A172 (cell line): ENCODE data around the gene LIMA1. TPM values are rescaled to one million over a fixed set of nuclear protein-coding genes. Genes with fewer than 3 reads are reported as not detected.
"Not testable (repeated sequence)": the region's sequence is repeated elsewhere in the genome, so short reads cannot be mapped to it uniquely, and the experiment has no call there.

Experiments
- DNase-seq: peaks from one replicate; pipeline ENCODE4 v3.0.0-alpha.2; 2015; ENCODE audit warnings: low spot score
- total RNA-seq: library from RNA; depleted of rRNA; stranded (reverse); fragments of >200 nt; shearing (Covaris generic); gene quantifications from 2 replicates; pipeline ENCODE4 v1.2.3, GENCODE V29; 2014

Gene LIMA1
- total RNA-seq, 1 experiment from 2014 or later: 108 TPM

- DNase-seq: no peak
These were observed 34.9 kb downstream of the LIMA1 start for GRCh38 chr12:50248411-50248810.

GRCh38 chr12:50247665-50248064, 35.7 kb downstream of the LIMA1 start:
- not testable (repeated sequence) for DNase-seq

GRCh38 chr12:50246873-50247612, 36.3 kb downstream of the LIMA1 start:
- DNase-seq: peak; percentile 98

GRCh38 chr12:50246197-50246865, 37.0 kb downstream of the LIMA1 start:
- no peak for DNase-seq

GRCh38 chr12:50243507-50243906, 39.8 kb downstream of the LIMA1 start:
- no peak for DNase-seq

GRCh38 chr12:50242751-50243191, 40.5 kb downstream of the LIMA1 start:
- peak; percentile 58 for DNase-seq

- DNase-seq: no peak
These were observed 42.1 kb downstream of the LIMA1 start for GRCh38 chr12:50241178-50241577.

GRCh38 chr12:50240792-50241114, 42.6 kb downstream of the LIMA1 start:
- DNase-seq: no peak

- no peak for DNase-seq
These were observed 43.1 kb downstream of the LIMA1 start for GRCh38 chr12:50240096-50240791.

- DNase-seq: no peak
These were observed 43.9 kb downstream of the LIMA1 start for GRCh38 chr12:50239355-50239891.

- peak; percentile 39 for DNase-seq
These were observed 49.0 kb downstream of the LIMA1 start for GRCh38 chr12:50234347-50234746.

- no peak for DNase-seq
These were observed 50.5 kb downstream of the LIMA1 start for GRCh38 chr12:50232771-50233209.

- no peak for DNase-seq
These were observed 51.1 kb downstream of the LIMA1 start for GRCh38 chr12:50232206-50232605.

GRCh38 chr12:50231346-50231745, 52.0 kb downstream of the LIMA1 start:
- DNase-seq: no peak

GRCh38 chr12:50230217-50230616, 53.1 kb downstream of the LIMA1 start:
- no peak for DNase-seq

- peak; percentile 78 for DNase-seq
These were observed 59.2 kb downstream of the LIMA1 start for GRCh38 chr12:50224026-50224692.

GRCh38 chr12:50222275-50222783, 61.0 kb downstream of the LIMA1 start:
- DNase-seq: peak; percentile 89

GRCh38 chr12:50221228-50222008, 61.9 kb downstream of the LIMA1 start:
- peak; percentile 60 for DNase-seq

GRCh38 chr12:50220363-50220995, 62.8 kb downstream of the LIMA1 start:
- DNase-seq: peak; percentile 48

GRCh38 chr12:50219544-50219943, 63.8 kb downstream of the LIMA1 start:
- DNase-seq: no peak
